IPS DF 6.9 (cell line): Measurements from ENCODE around the gene FARS2.

ENCODE experiments used
- DNase-seq: peaks from one replicate; pipeline ENCODE4 v3.0.0-alpha.2; 2013; ENCODE audit warnings: low read depth, low spot score
- H3K27ac ChIP-seq: one replicate; pipeline ENCODE4 v1.5.1; 2013; ENCODE audit warnings: low read length, control low read depth
- H3K27me3 ChIP-seq: 2 replicates; pipeline ENCODE4 v1.6.1; 2013; ENCODE audit warnings: mild to moderate bottlenecking, low read length; ENCODE audit not compliant: control insufficient read depth, insufficient read depth
- H3K36me3 ChIP-seq: 2 replicates; pipeline ENCODE4 v1.6.1; 2013; ENCODE audit warnings: low read length; ENCODE audit not compliant: control insufficient read depth, insufficient read depth
- H3K4me1 ChIP-seq: 2 replicates; pipeline ENCODE4 v1.6.1; 2013; ENCODE audit warnings: low read length; ENCODE audit not compliant: control insufficient read depth, insufficient read depth
- H3K4me3 ChIP-seq: 2 replicates; pipeline ENCODE4 v1.5.1; 2013; ENCODE audit warnings: mild to moderate bottlenecking, low read length
- H3K9me3 ChIP-seq: 2 replicates; pipeline ENCODE4 v1.6.1; 2013; ENCODE audit warnings: low read length, inconsistent platforms; ENCODE audit not compliant: control insufficient read depth, insufficient read depth
- WGBS: extraction: QIAGEN DNeasy Blood & Tissue Kit; methylation state at CpG from one replicate; pipeline ENCODE4 v1.1.7; 2013; ENCODE audit warnings: mixed read lengths, missing lambda C conversion rate; ENCODE audit not compliant: insufficient read length, insufficient coverage; 5-methylcytosine and 5-hydroxymethylcytosine counted together

The FARS2 gene

DNA sequence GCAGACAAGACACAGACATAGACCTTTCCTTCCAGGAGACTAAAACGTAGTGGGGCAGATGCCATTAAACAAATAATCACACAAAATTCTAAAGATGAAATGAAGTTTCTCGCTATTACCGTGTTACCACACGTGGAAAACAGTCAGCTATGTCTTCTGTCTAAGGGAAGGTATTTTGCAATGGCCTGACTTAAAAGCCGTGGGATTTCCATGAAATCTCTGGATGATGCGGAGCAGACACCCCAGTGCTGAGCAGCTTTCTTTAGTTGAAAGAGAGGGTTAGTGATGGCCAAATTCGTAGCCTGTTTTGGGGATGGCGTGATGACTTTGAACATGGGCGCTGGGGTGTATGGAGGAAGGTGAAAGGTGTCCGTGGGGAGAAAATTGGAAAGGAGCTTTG is 463.6 kb downstream of the FARS2 start:
- no peak overlapping the region for H3K4me3 ChIP-seq
- peaks cover 5% of the 10 kb centered on the region; the same call in 1 of the 2 replicates for H3K4me1 ChIP-seq

DNA sequence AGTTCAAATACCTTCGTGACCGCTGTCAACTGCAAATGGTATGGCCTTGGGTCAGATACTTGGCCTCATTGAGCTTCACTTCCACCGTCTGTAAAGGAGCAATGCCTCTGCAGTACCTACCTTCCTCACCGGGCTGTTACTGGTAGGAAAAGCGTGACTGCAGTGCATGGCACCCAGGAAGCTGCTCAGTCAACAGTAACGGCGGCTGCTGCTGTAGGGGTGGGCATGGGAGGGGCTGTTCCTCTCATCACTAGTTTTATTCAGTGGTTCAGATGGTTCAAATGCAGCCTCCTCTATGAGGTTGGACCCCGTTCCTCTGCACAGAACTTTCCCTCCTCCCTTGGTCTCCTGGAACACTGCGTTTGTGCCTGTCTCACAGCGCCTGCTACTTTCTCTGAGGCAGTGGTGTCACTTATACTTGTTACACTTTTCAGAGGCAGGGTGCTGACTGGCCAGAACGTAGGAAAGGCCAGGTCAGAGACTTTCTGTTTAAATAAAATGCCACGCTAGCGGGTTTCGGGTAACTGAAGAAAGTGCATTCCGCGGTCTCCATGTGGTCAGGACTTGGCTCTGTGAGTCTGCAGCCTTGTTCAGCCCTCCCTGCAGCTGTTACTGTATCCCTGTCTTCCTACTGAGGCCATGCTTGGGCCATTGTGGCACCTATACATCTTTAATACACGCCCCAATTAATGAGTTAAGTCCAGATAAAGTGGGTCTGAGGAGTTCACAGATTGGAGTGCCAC is 465.8 kb downstream of the FARS2 start:
- Histone ChIP-seq H3K36me3 (no peaks in the 10 kb centered on the region), H3K9me3 (no peaks in the 10 kb centered on the region), H3K4me3 (no peak overlapping the region), H3K27ac (no peak overlapping the region), H3K4me1 (peaks cover 5% of the 10 kb centered on the region; the same call in 1 of the 2 replicates), H3K27me3 (no peaks in the 10 kb centered on the region)
- DNase-seq = no peak
- no CpG with 5 or more reads among the region's 17 CpGs for whole genome bisulfite sequencing

More for the DNA sequence above, 463.6 kb downstream of the FARS2 start:
- Histone ChIP-seq H3K9me3 (no peaks in the 10 kb centered on the region), H3K36me3 (no peaks in the 10 kb centered on the region), H3K27ac (no peak overlapping the region), H3K27me3 (no peaks in the 10 kb centered on the region)
- no CpG with 5 or more reads among the region's 10 CpGs for WGBS
- no peak for DNase-seq

DNA sequence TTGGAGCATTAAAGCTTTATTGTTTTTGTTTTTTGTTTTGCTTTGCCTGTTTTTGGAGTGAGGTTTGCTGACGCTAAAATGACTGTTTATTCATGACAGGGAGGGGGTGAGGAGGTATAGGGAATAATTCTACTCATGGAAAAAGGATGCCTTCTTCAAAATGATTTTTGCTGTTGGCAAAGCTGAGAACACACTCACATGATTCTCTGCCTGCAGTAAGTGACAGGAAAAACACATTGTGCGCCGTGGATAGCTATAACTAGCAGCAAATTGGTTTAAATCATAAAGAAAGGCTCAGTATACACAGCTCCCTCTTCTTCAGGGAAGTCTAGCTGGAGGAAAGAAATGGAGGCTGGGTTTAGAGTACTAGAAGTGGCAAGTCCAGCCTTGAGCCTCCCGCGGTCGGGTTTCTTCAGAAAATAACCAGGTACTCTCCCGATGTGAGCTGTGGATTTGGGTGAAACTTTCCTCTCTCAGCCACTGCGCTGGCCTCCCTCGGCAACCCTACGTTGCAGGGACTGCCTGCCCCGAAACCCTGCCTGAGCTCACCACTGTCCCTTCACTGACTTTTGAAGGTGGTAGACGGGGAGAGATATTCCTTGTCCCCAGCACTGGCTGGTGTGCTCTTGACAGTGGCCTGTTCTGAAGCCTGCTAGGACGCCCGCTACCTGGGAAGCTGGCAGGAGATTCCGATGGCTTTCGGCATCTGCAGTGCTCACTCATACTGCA is 467.2 kb downstream of the FARS2 start:
- H3K27ac ChIP-seq = no peak overlapping the region
- H3K36me3 ChIP-seq = no peaks in the 10 kb centered on the region
- no CpG with 5 or more reads among the region's 16 CpGs for WGBS

DNA sequence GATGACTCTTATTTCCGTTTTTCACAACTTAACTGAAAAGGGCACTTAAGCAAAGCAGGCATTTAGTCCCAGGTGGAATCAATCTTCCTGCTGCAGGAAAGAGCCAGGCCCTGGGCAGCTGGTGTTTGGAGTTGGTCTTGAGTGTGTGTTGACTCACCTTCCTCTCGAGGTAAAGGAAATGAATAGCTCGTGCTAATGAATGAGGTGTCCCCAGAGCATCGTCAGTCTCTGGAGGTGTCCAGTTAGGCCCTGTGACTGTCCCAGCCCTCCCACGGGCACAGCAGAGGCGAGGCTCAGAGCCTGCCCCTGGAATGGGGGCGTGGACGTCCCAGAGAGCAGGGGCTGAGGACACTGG is 467.7 kb downstream of the FARS2 start:
- no CpG with 5 or more reads among the region's 8 CpGs for WGBS
- no peak for DNase-seq
- H3K4me1 ChIP-seq = no peaks in the 10 kb centered on the region

More for the DNA sequence above, 467.2 kb downstream of the FARS2 start:
- H3K27me3 ChIP-seq = no peaks in the 10 kb centered on the region
- no peaks in the 10 kb centered on the region for H3K9me3 ChIP-seq
- DNase-seq = no peak
- H3K4me1 ChIP-seq = peaks cover 2% of the 10 kb centered on the region; the same call in 1 of the 2 replicates
- no peak overlapping the region for H3K4me3 ChIP-seq

DNA sequence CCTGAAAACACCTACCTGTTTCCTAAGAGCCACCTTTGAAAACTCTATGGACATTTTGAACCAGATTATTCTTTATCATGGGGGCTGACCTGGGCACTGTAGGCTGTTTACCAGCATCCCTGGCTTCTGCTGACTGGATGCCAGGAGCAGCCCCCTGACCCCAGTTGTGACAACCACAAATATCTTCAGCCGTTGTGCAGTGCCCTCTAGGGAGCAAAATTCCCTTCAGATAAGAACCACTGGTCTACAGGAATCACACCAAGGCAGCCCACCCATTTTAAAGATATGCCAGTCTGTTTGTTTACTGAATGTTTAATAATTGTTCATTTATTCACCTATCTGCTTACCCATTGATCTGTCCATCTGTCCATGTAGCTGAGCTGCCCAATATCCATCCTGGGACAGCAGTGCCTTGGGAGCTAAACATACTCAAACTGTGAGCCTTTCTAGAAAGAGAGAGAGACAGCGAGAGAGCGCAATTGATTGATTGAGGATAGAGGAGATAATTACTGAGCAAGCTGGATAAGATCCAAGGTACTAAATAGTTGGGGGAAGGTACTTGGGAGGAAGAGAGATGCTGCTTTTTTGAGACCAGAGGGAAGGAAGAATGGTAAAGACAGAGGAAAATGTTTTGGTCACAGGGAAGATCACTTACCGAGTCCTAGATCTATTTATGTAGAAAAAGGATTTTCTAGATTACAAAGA is 468.7 kb downstream of the FARS2 start:
- Histone ChIP-seq H3K9me3 (no peaks in the 10 kb centered on the region), H3K4me3 (no peak overlapping the region), H3K27ac (no peak overlapping the region), H3K4me1 (no peaks in the 10 kb centered on the region), H3K27me3 (no peaks in the 10 kb centered on the region), H3K36me3 (no peaks in the 10 kb centered on the region)
- WGBS = no CpG with 5 or more reads among the region's 4 CpGs
- no peak for DNase-seq

More for the DNA sequence above, 467.7 kb downstream of the FARS2 start:
- H3K9me3 ChIP-seq = no peaks in the 10 kb centered on the region
- H3K4me3 ChIP-seq = no peak overlapping the region
- H3K27ac ChIP-seq = no peak overlapping the region
- H3K36me3 ChIP-seq = no peaks in the 10 kb centered on the region
- no peaks in the 10 kb centered on the region for H3K27me3 ChIP-seq

DNA sequence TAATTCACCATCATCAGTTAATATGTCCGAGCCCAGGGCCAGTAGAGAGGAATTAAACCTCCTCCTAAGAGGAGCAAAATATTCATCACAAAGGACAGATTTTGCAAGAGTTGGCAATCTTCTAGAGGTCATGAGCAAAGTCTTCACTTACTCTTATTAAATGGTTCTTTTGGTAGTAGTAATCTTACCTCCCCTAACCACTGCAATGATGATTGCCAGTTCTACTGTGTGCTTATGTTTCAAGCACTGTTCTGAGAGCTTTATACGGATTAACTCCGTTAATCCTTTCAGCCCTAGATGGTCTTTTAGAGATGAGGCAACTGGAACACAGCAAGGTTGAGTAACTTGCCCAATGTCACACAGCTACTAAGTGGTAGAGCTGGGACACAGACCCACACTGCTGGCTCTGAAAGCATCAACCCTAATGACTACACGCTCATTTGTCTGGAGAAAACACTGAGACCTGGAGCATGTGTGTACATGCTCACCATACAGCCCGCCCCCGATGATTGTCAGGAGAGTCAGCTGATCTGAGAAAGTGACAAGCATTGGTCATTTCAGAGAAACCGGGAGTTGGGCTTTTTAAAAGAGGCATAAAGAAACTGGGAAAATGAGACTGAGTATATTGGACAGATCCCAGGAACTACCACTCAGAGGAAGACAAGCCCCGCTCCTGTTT is 469.4 kb downstream of the FARS2 start:
- no peak for DNase-seq
- Histone ChIP-seq H3K27me3 (no peaks in the 10 kb centered on the region), H3K36me3 (no peaks in the 10 kb centered on the region), H3K4me1 (no peaks in the 10 kb centered on the region), H3K9me3 (no peaks in the 10 kb centered on the region), H3K4me3 (no peak overlapping the region), H3K27ac (no peak overlapping the region)
- WGBS = no CpG with 5 or more reads among the region's 8 CpGs

DNA sequence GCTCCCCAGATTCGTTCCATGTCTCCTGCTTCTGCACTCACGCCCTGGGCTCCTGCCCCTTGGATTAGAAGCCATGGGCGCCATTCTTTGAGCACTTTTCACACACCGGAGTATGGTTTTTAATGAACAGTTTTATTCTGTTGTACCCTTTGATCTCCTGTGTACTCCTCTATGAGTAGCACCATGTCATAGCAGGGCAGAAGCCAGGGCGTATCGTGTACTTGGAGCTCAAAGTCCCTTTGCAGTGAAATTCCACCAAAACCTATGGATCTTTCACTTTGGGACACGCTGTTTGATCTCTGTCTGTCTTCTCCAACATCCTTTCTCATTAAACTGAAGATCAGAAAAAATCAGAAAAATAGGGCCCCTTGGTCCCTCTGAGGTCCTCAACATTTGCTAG is 470.1 kb downstream of the FARS2 start:
- H3K4me1 ChIP-seq = no peaks in the 10 kb centered on the region
- DNase-seq = no peak
- H3K36me3 ChIP-seq = no peaks in the 10 kb centered on the region
- H3K27ac ChIP-seq = no peak overlapping the region
- no peaks in the 10 kb centered on the region for H3K9me3 ChIP-seq
- H3K27me3 ChIP-seq = no peaks in the 10 kb centered on the region
- WGBS = no CpG with 5 or more reads among the region's 7 CpGs
- no peak overlapping the region for H3K4me3 ChIP-seq

DNA sequence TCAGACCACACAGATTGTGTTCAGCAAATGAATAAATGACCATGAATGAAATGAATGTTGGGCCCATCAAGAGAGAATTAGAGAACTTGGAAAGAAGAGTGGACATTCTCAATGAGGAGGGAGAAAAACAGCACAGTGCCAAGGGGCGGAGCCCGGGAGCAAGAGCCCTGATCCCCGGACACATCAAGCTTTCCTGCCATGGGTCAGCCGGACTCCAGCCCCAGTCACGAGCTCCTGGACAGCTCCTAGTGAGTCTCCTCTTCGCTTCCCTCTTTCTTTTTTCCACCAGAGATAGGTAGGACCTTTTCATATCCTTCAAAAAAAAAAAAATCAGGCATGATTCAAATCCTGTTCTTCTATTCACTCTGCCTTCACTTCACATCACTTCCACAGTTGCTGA is 471.2 kb downstream of the FARS2 start:
- Histone ChIP-seq H3K4me1 (no peaks in the 10 kb centered on the region), H3K9me3 (no peaks in the 10 kb centered on the region), H3K27me3 (no peaks in the 10 kb centered on the region), H3K36me3 (no peaks in the 10 kb centered on the region), H3K27ac (no peak overlapping the region), H3K4me3 (no peak overlapping the region)
- no CpG with 5 or more reads among the region's 6 CpGs for WGBS
- DNase-seq = no peak

DNA sequence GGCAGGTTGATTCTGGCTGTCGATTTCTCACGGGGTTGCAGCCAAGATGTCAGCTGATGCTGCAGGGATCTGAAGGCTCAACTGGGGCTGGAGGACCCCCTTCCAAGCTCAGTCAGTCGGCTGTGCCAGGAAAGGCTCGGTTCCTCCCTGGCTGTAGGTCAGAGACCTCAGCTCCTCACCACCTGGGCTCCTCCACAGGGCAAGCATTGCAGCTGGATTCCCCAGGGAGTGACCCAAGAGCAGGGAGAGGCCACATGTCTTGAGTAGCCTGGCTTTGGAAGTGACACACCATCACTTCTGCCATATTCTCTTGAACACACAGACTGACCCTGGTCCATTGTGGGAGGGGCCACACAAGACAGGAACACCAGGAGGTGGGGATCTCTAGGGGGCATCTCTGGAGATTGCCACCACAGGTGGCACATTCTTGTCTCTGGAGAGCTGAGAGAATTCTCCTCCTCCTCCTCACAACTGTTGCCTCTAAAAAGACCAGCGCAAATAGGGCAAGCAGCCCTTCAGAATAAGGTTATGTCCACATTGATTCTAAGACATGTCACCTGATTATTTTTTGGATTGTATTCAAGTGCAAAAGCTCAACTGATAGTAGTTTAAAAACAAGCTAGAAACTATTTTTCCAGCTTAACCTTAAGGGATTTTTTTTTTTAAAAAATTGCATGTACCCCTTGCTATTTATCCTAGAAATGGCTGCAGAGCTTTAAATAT is 474.9 kb downstream of the FARS2 start:
- Histone ChIP-seq H3K4me1 (no peaks in the 10 kb centered on the region), H3K36me3 (no peaks in the 10 kb centered on the region)
- WGBS = no CpG with 5 or more reads among the region's 5 CpGs

DNA sequence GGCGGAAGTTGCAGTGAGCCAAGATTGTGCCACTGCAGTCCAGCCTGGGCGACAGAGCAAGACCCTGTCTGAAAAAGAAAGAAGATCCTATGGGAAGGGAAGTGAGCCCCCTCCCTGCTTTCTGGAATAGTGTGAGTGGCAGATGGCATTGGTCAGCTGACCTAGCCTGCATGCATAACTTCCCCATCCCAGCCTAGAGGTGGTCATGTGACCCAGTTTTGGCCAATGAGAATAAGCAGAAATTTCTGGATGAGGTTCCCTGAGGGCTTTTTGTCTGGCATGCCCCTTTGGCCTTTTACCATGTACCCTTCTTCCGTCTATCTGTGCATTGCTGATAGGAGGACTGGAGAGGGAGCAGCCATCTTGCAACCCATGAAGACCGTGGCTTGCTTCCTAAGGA is 476.1 kb downstream of the FARS2 start:
- H3K36me3 ChIP-seq = no peaks in the 10 kb centered on the region
- no peaks in the 10 kb centered on the region for H3K9me3 ChIP-seq
- no peak overlapping the region for H3K4me3 ChIP-seq
- H3K4me1 ChIP-seq = no peaks in the 10 kb centered on the region
- no peak for DNase-seq
- no peaks in the 10 kb centered on the region for H3K27me3 ChIP-seq
- H3K27ac ChIP-seq = no peak overlapping the region
- WGBS = no CpG with 5 or more reads among the region's 4 CpGs

More for the DNA sequence above, 474.9 kb downstream of the FARS2 start:
- DNase-seq = no peak
- Histone ChIP-seq H3K27ac (no peak overlapping the region), H3K4me3 (no peak overlapping the region), H3K9me3 (no peaks in the 10 kb centered on the region), H3K27me3 (no peaks in the 10 kb centered on the region)
